WERI-Rb-1 (cell line): ENCODE measurements around the gene TGOLN2.

ENCODE experiments used
- DNase-seq: peaks from one replicate; pipeline ENCODE4 v3.0.0-alpha.2; 2020
- H3K27ac ChIP-seq: fragments of 250-450 bp; sonication (Bioruptor Pico); 2 replicates; pipeline ENCODE4 v1.5.1; 2020; ENCODE audit warnings: mild to moderate bottlenecking, moderate library complexity
- H3K27me3 ChIP-seq: fragments of 250-450 bp; sonication (Bioruptor Pico); 2 replicates; pipeline ENCODE4 v1.5.1; 2021; ENCODE audit warnings: mild to moderate bottlenecking, low read depth, moderate library complexity; ENCODE audit not compliant: insufficient read depth, severe bottlenecking
- H3K36me3 ChIP-seq: fragments of 250-450 bp; sonication (Bioruptor Pico); 2 replicates; pipeline ENCODE4 v1.5.1; 2020; ENCODE audit warnings: mild to moderate bottlenecking, moderate library complexity
- H3K4me3 ChIP-seq: 2 replicates; pipeline ENCODE4 v1.5.1; 2011; ENCODE audit warnings: low read depth, mild to moderate bottlenecking, control low read depth, low read length
- H3K9me3 ChIP-seq: fragments of 250-450 bp; sonication (Bioruptor Pico); 2 replicates; pipeline ENCODE4 v1.5.1; 2021; ENCODE audit warnings: mild to moderate bottlenecking, moderate library complexity; ENCODE audit not compliant: severe bottlenecking
- CTCF ChIP-seq: IDR thresholded peaks from 2 replicates; pipeline ENCODE4 v1.5.1; 2011; ENCODE audit warnings: low read depth, mild to moderate bottlenecking, control low read depth, inconsistent platforms, low read length

Gene TGOLN2

GRCh38 chr2:85286918-85287317, 40.9 kb downstream of the TGOLN2 start:
- H3K9me3 ChIP-seq, result no peaks in the 10 kb centered on the region
- H3K4me3 ChIP-seq, result no peak overlapping the region
- H3K36me3 ChIP-seq, result no peaks in the 10 kb centered on the region
- H3K27me3 ChIP-seq, result no peaks in the 10 kb centered on the region
- no peak for TF ChIP-seq CTCF
- no peak for DNase-seq
- no peak overlapping the region for H3K27ac ChIP-seq

GRCh38 chr2:85283641-85284040, 44.1 kb downstream of the TGOLN2 start:
- Histone ChIP-seq H3K27me3 (no peaks in the 10 kb centered on the region), H3K9me3 (no peaks in the 10 kb centered on the region), H3K36me3 (no peaks in the 10 kb centered on the region), H3K27ac (no peak overlapping the region), H3K4me3 (no peak overlapping the region)
- TF ChIP-seq CTCF, result no peak
- DNase-seq, result no peak

- H3K4me3 ChIP-seq, result no peak overlapping the region
- H3K27ac ChIP-seq, result no peak overlapping the region
- H3K27me3 ChIP-seq, result no peaks in the 10 kb centered on the region
- TF ChIP-seq CTCF, result no peak
- DNase-seq, result no peak
- H3K9me3 ChIP-seq, result no peaks in the 10 kb centered on the region
- H3K36me3 ChIP-seq, result no peaks in the 10 kb centered on the region
These were observed 44.9 kb downstream of the TGOLN2 start for GRCh38 chr2:85282914-85283313.

GRCh38 chr2:85281553-85281952, 46.2 kb downstream of the TGOLN2 start:
- no peak for DNase-seq
- Histone ChIP-seq H3K9me3 (no peaks in the 10 kb centered on the region), H3K36me3 (no peaks in the 10 kb centered on the region), H3K27ac (no peak overlapping the region), H3K4me3 (no peak overlapping the region), H3K27me3 (no peaks in the 10 kb centered on the region)
- TF ChIP-seq CTCF, result no peak

GRCh38 chr2:85278361-85278760, 49.4 kb downstream of the TGOLN2 start:
- H3K9me3 ChIP-seq, result no peaks in the 10 kb centered on the region
- no peak for DNase-seq
- no peaks in the 10 kb centered on the region for H3K36me3 ChIP-seq
- no peak overlapping the region for H3K27ac ChIP-seq
- H3K4me3 ChIP-seq, result no peak overlapping the region
- no peak for TF ChIP-seq CTCF
- no peaks in the 10 kb centered on the region for H3K27me3 ChIP-seq

- no peak for TF ChIP-seq CTCF
- Histone ChIP-seq H3K9me3 (no peaks in the 10 kb centered on the region), H3K36me3 (no peaks in the 10 kb centered on the region), H3K27ac (no peak overlapping the region), H3K4me3 (no peak overlapping the region), H3K27me3 (no peaks in the 10 kb centered on the region)
- no peak for DNase-seq
These were observed 50.2 kb downstream of the TGOLN2 start for GRCh38 chr2:85277416-85278158.
